RCC 7860 (cell line): ENCODE results near the gene CYP2F1.

Source experiments
- DNase-seq: peaks from one replicate; pipeline ENCODE4 v3.0.0-alpha.2; 2015; ENCODE audit warnings: low spot score
- FAIRE-seq: peaks from 2 replicates; lab custom pipeline; 2012; peaks lifted over from hg19 to GRCh38; lab: Jason Lieb, UNC

CYP2F1 gene

DNA sequence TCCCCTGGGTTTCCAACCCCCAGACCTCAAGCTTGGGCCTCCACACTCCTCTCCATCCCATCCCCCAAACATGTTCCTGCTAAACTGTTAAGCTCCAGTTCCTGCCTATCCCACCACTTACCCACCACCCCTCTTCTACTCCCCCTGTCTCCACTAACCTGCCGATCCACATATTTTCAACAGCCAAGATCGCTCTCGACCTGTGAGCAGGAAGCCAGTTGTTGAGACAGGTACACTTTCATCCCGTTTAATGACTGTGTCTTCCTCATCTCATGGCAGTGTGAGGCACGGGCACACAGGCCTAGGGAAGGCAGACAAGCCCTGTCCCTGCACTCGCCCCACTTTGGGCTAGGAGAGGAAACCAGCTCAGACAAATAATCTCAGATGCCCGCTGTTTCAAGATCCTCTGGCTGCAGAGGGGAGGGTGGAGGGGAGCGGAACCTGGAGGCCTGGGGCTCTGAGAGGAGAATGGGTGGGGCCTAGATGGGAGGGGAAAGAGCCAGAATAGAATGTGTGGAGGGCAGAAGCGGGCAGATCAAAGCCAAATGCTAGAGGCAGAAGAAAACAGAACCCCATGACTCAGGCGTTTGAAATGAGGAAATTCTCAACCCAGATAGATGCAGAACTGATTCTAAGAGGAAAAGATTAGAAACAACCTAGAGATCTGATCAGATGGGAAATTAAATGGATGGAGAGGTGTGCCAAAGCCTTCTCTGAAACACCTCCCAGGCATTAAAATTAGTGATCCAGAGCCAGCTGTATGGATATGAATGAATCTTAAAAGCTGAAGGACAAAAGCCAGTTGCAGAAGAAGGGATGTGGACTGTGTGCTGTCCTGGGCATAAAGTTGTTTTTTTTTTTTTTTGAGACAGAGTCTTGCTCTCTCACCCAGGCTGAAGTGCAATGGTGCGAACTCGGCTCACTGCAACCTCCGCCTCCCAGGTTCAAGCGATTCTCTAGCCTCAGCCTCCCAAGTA lies 61.9 kb downstream of the CYP2F1 start:
- FAIRE-seq (no peak), DNase-seq (peak; percentile 45)
